Panc1 (cell line): ENCODE measurements around the gene EVX2.

ENCODE experiments used
- CTCF ChIP-seq: fragments of 450-650 bp; IDR thresholded peaks from 2 replicates; pipeline ENCODE4 v1.5.1; 2017; ENCODE audit warnings: mild to moderate bottlenecking
- POLR2AphosphoS5 ChIP-seq: IDR thresholded peaks from 2 replicates; pipeline ENCODE4 v1.6.1; 2012; ENCODE audit warnings: mild to moderate bottlenecking, low read depth, low read length, moderate library complexity

DNA sequence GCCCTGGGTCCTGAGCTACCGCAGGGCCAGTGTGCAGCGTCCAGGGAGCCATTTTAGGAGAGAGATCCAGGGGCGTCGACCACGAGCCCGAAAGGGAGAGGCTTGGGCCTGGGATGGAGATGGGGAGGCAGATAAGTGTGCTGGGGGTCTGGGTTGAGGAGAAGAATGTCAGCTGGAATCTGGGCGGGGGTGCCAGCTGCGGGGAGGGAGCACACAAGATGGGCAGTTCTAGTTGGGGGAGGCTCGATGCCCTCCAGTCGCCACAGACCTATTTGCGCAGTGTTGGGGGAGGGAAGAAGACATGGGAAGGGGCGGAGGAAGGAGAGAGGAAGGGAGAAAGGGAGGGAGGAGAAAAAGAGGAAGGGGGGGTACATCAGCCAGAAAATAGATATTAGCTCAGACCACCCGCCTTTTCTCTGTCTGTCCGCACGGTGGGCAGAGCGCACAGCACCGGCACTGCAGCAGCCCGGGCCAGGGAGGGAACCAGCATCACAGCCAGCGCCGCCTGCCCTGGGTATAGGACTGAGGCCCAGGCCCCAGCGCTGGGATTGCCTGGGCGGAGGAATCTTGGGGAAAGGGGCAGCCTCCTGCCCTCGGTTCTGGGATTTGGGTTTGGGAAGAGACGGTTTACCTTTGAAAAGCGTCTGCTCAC is 21.4 kb upstream of the EVX2 start:
- TF ChIP-seq CTCF (no peak), POLR2AphosphoS5 (no peak)
